Central memory CD8-positive, alpha-beta T cell (primary cell): ENCODE data around the gene RFC5.
"Not testable (repeated sequence)": the region's sequence is repeated elsewhere in the genome, so short reads cannot be mapped to it uniquely, and the experiment has no call there.

Experiments used
- ATAC-seq: fragments of 150-1000 bp; cut with Tn5 transposase; replicated peaks from 2 replicates; pipeline ENCODE4 v1.10.0; 2022; ENCODE audit warnings: mild to moderate bottlenecking, moderate FRiP score, moderate number of reproducible peaks; ENCODE audit not compliant: poor library complexity, severe bottlenecking; ENCODE audit errors: extremely low read depth
- DNase-seq, 2 donors: peaks; one replicate each; pipeline ENCODE4 v3.0.0; 2021; ENCODE audit warnings: low spot score in 2 of 2
- H3K27ac Mint-ChIP-seq: one replicate; pipeline ENCODE4 v1.8.0; 2022; ENCODE audit warnings: low read depth, mild to moderate bottlenecking, moderate library complexity, mixed read lengths
- H3K27me3 Mint-ChIP-seq: one replicate; pipeline ENCODE4 v1.8.0; 2022; ENCODE audit warnings: mixed read lengths
- H3K36me3 Mint-ChIP-seq: one replicate; pipeline ENCODE4 v1.8.0; 2022; ENCODE audit warnings: mild to moderate bottlenecking, moderate library complexity, mixed read lengths; ENCODE audit not compliant: insufficient read depth
- H3K4me1 Mint-ChIP-seq: one replicate; pipeline ENCODE4 v1.8.0; 2022; ENCODE audit warnings: mixed read lengths
- H3K4me3 Mint-ChIP-seq: one replicate; pipeline ENCODE4 v1.8.0; 2022; ENCODE audit warnings: mild to moderate bottlenecking, moderate library complexity, mixed read lengths
- H3K9me3 Mint-ChIP-seq: one replicate; pipeline ENCODE4 v1.8.0; 2022; ENCODE audit warnings: mixed read lengths

RFC5 gene

GRCh38 chr12:117986705-117987469, 29.6 kb upstream of the RFC5 start:
- no peak for DNase-seq
- no peaks in the 10 kb centered on the region for H3K9me3 Mint-ChIP-seq
- no peaks in the 10 kb centered on the region for H3K4me1 Mint-ChIP-seq
- H3K36me3 Mint-ChIP-seq: peaks cover 2% of the 10 kb centered on the region
- H3K27me3 Mint-ChIP-seq: peaks cover 16% of the 10 kb centered on the region
- no peak overlapping the region for H3K27ac Mint-ChIP-seq
- no peak overlapping the region for H3K4me3 Mint-ChIP-seq
- ATAC-seq: no peak

- DNase-seq (no peak), ATAC-seq (no peak)
- H3K36me3 Mint-ChIP-seq: no peaks in the 10 kb centered on the region
- no peaks in the 10 kb centered on the region for H3K9me3 Mint-ChIP-seq
- no peak overlapping the region for H3K27ac Mint-ChIP-seq
- no peaks in the 10 kb centered on the region for H3K4me1 Mint-ChIP-seq
- H3K27me3 Mint-ChIP-seq: peaks cover 22% of the 10 kb centered on the region
- H3K4me3 Mint-ChIP-seq: no peak overlapping the region
These were observed 21.7 kb upstream of the RFC5 start for GRCh38 chr12:117994551-117995438.

GRCh38 chr12:117998719-117999118, 17.8 kb upstream of the RFC5 start:
- H3K4me3 Mint-ChIP-seq: no peak overlapping the region
- H3K36me3 Mint-ChIP-seq: no peaks in the 10 kb centered on the region
- H3K27ac Mint-ChIP-seq: no peak overlapping the region
- ATAC-seq (no peak), DNase-seq (no peak)
- no peaks in the 10 kb centered on the region for H3K9me3 Mint-ChIP-seq
- H3K4me1 Mint-ChIP-seq: no peaks in the 10 kb centered on the region
- H3K27me3 Mint-ChIP-seq: peaks cover 15% of the 10 kb centered on the region

- not testable (repeated sequence) for H3K4me3 Mint-ChIP-seq, DNase-seq, H3K27ac Mint-ChIP-seq, H3K4me1 Mint-ChIP-seq, H3K9me3 Mint-ChIP-seq, H3K27me3 Mint-ChIP-seq, ATAC-seq, H3K36me3 Mint-ChIP-seq
These were observed 16.7 kb upstream of the RFC5 start for GRCh38 chr12:117999806-118000205.

GRCh38 chr12:118010903-118011302, 5.6 kb upstream of the RFC5 start:
- Mint-ChIP-seq H3K9me3 (no peaks in the 10 kb centered on the region), H3K27me3 (peaks cover 7% of the 10 kb centered on the region), H3K4me3 (no peak overlapping the region), H3K27ac (no peak overlapping the region), H3K36me3 (peaks cover 6% of the 10 kb centered on the region), H3K4me1 (no peaks in the 10 kb centered on the region)
- ATAC-seq (no peak), DNase-seq (no peak)

GRCh38 chr12:118011377-118011776, 5.1 kb upstream of the RFC5 start:
- Mint-ChIP-seq H3K4me1 (peaks cover 2% of the 10 kb centered on the region), H3K27ac (no peak overlapping the region), H3K27me3 (peaks cover 7% of the 10 kb centered on the region), H3K4me3 (no peak overlapping the region), H3K36me3 (peaks cover 9% of the 10 kb centered on the region), H3K9me3 (no peaks in the 10 kb centered on the region)
- ATAC-seq (no peak), DNase-seq (no peak)

GRCh38 chr12:118011961-118012360, 4.5 kb upstream of the RFC5 start:
- H3K27me3 Mint-ChIP-seq: peaks cover 7% of the 10 kb centered on the region
- ATAC-seq (no peak), DNase-seq (no peak)
- H3K4me1 Mint-ChIP-seq: peaks cover 8% of the 10 kb centered on the region
- peaks cover 15% of the 10 kb centered on the region for H3K36me3 Mint-ChIP-seq
- H3K9me3 Mint-ChIP-seq: no peaks in the 10 kb centered on the region
- no peak overlapping the region for H3K27ac Mint-ChIP-seq
- no peak overlapping the region for H3K4me3 Mint-ChIP-seq

GRCh38 chr12:118013283-118013682, 3.2 kb upstream of the RFC5 start:
- peaks cover 7% of the 10 kb centered on the region for H3K27me3 Mint-ChIP-seq
- ATAC-seq: no peak
- H3K4me1 Mint-ChIP-seq: peaks cover 19% of the 10 kb centered on the region
- no peak overlapping the region for H3K4me3 Mint-ChIP-seq
- peaks cover 22% of the 10 kb centered on the region for H3K36me3 Mint-ChIP-seq
- no peak overlapping the region for H3K27ac Mint-ChIP-seq
- DNase-seq: no peak
- no peaks in the 10 kb centered on the region for H3K9me3 Mint-ChIP-seq

- H3K4me3 Mint-ChIP-seq: peak overlapping the region; percentile 18
- peaks cover 26% of the 10 kb centered on the region for H3K36me3 Mint-ChIP-seq
- ATAC-seq: no peak
- no peak for DNase-seq
- H3K27me3 Mint-ChIP-seq: no peaks in the 10 kb centered on the region
- no peaks in the 10 kb centered on the region for H3K9me3 Mint-ChIP-seq
- H3K4me1 Mint-ChIP-seq: peaks cover 19% of the 10 kb centered on the region
- no peak overlapping the region for H3K27ac Mint-ChIP-seq
These were observed 1.2 kb upstream of the RFC5 start for GRCh38 chr12:118015306-118015705.

GRCh38 chr12:118015944-118016343, 559 bp upstream of the RFC5 start:
- ATAC-seq (no peak), DNase-seq (no peak)
- H3K36me3 Mint-ChIP-seq: peaks cover 28% of the 10 kb centered on the region
- peaks cover 19% of the 10 kb centered on the region for H3K4me1 Mint-ChIP-seq
- H3K27ac Mint-ChIP-seq: peak overlapping the region; percentile 97
- no peaks in the 10 kb centered on the region for H3K27me3 Mint-ChIP-seq
- no peaks in the 10 kb centered on the region for H3K9me3 Mint-ChIP-seq
- H3K4me3 Mint-ChIP-seq: peak overlapping the region; percentile 93

GRCh38 chr12:118017926-118018325, 1.4 kb downstream of the RFC5 start:
- no peaks in the 10 kb centered on the region for H3K9me3 Mint-ChIP-seq
- ATAC-seq (no peak), DNase-seq (no peak)
- no peak overlapping the region for H3K27ac Mint-ChIP-seq
- peak overlapping the region; percentile 93 for H3K4me3 Mint-ChIP-seq
- no peaks in the 10 kb centered on the region for H3K27me3 Mint-ChIP-seq
- peaks cover 19% of the 10 kb centered on the region for H3K4me1 Mint-ChIP-seq
- peaks cover 36% of the 10 kb centered on the region for H3K36me3 Mint-ChIP-seq

GRCh38 chr12:118020036-118020435, 3.5 kb downstream of the RFC5 start:
- no peak overlapping the region for H3K27ac Mint-ChIP-seq
- peaks cover 19% of the 10 kb centered on the region for H3K4me1 Mint-ChIP-seq
- H3K9me3 Mint-ChIP-seq: no peaks in the 10 kb centered on the region
- DNase-seq (no peak), ATAC-seq (no peak)
- H3K27me3 Mint-ChIP-seq: no peaks in the 10 kb centered on the region
- H3K4me3 Mint-ChIP-seq: no peak overlapping the region
- peaks cover 46% of the 10 kb centered on the region for H3K36me3 Mint-ChIP-seq
